Endothelial cell (in vitro differentiated cells): ENCODE data around the gene TMEM167B. TPM values are rescaled to one million over a fixed set of nuclear protein-coding genes. Genes with fewer than 3 reads are reported as not detected.

Experiments
- DNase-seq: peaks from one replicate; pipeline ENCODE4 v3.0.0; 2021; ENCODE audit warnings: low spot score
- H3K27ac Mint-ChIP-seq: one replicate; pipeline ENCODE4 v1.8.0; 2021; ENCODE audit warnings: mixed read lengths, inconsistent platforms; ENCODE audit not compliant: unreplicated experiment
- H3K27me3 Mint-ChIP-seq: one replicate; pipeline ENCODE4 v1.8.0; 2021; ENCODE audit warnings: mild to moderate bottlenecking, moderate library complexity, mixed read lengths, inconsistent platforms; ENCODE audit not compliant: unreplicated experiment
- H3K36me3 Mint-ChIP-seq: one replicate; pipeline ENCODE4 v1.8.0; 2021; ENCODE audit warnings: mild to moderate bottlenecking, low read depth, mixed read lengths, inconsistent platforms; ENCODE audit not compliant: unreplicated experiment
- H3K4me1 Mint-ChIP-seq: one replicate; pipeline ENCODE4 v1.8.0; 2021; ENCODE audit warnings: mild to moderate bottlenecking, mixed read lengths, inconsistent platforms; ENCODE audit not compliant: unreplicated experiment
- H3K4me3 Mint-ChIP-seq: one replicate; pipeline ENCODE4 v1.8.0; 2021; ENCODE audit warnings: mild to moderate bottlenecking, mixed read lengths, inconsistent platforms; ENCODE audit not compliant: unreplicated experiment
- H3K9me3 Mint-ChIP-seq: one replicate; pipeline ENCODE4 v1.8.0; 2021; ENCODE audit warnings: mixed read lengths, inconsistent platforms; ENCODE audit not compliant: unreplicated experiment
- total RNA-seq: library from RNA; stranded (reverse); fragmentation: NEBNext Ultra II Directional; extraction: Animal tissue kit (Norgen Biotek cat#: 25700); gene quantifications from one replicate; pipeline ENCODE4 v1.2.1, GENCODE V29; 2021; ENCODE audit not compliant: unreplicated experiment
- TF ChIP-seq, protein P1 (sequence below): fragments of 200-600 bp; sonication (generic); IDR thresholded peaks from one replicate; pipeline ENCODE4 v1.5.0; 2021; ENCODE audit warnings: antibody characterized with exemption; ENCODE audit not compliant: unreplicated experiment

TMEM167B gene
- total RNA-seq, 1 donor from 2014 or later, result 22.3 TPM

DNA sequence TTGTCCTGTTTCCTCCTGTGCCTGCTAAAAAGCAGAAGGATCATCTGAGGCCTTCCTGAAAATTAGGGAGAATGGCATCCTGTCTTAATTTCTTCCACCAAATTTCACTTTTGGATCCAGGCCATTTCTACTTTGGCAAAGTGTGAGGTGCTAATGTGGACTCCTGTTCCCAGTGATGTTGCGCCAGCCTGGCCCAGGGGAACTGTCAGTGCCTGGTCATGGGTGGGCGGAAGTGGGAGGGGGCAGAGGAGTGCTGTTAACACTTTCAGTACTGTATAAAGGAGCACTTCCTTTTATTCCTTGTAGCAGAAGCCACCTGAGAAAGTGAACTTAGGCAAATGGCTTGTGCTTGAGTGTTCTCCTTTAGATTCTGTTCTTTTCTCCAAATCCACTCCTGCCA, 43.3 kb downstream of the TMEM167B start:
- H3K27me3 Mint-ChIP-seq, result peaks cover 2% of the 10 kb centered on the region
- TF ChIP-seq, protein P1, sequence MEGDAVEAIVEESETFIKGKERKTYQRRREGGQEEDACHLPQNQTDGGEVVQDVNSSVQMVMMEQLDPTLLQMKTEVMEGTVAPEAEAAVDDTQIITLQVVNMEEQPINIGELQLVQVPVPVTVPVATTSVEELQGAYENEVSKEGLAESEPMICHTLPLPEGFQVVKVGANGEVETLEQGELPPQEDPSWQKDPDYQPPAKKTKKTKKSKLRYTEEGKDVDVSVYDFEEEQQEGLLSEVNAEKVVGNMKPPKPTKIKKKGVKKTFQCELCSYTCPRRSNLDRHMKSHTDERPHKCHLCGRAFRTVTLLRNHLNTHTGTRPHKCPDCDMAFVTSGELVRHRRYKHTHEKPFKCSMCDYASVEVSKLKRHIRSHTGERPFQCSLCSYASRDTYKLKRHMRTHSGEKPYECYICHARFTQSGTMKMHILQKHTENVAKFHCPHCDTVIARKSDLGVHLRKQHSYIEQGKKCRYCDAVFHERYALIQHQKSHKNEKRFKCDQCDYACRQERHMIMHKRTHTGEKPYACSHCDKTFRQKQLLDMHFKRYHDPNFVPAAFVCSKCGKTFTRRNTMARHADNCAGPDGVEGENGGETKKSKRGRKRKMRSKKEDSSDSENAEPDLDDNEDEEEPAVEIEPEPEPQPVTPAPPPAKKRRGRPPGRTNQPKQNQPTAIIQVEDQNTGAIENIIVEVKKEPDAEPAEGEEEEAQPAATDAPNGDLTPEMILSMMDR, result no peak
- H3K36me3 Mint-ChIP-seq, result no peaks in the 10 kb centered on the region
- no peak overlapping the region for H3K27ac Mint-ChIP-seq
- H3K9me3 Mint-ChIP-seq, result no peaks in the 10 kb centered on the region
- no peak for DNase-seq
- peaks cover 4% of the 10 kb centered on the region for H3K4me1 Mint-ChIP-seq
- no peak overlapping the region for H3K4me3 Mint-ChIP-seq

DNA sequence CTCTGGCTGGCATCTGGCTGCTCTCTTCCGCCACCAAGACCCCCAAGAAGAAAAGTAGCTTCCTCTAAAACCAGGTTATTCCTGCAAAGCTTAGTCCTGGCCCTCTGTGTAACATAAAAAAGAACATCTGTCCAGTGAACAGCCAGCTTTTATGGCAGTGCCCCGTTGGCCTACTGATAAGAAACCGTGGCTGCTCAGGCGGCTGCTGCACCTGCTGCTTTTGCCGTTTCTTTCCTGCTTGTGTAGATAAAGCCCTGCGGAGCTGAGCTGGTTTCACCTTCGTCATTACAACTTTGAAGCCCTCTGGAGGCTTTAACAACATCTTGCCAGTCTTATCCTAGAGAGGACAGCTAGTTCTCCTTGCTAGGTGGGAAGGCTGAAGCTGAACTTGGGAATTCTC, 43.9 kb downstream of the TMEM167B start:
- Mint-ChIP-seq H3K9me3 (no peaks in the 10 kb centered on the region), H3K4me3 (no peak overlapping the region), H3K27ac (no peak overlapping the region), H3K36me3 (no peaks in the 10 kb centered on the region), H3K27me3 (peaks cover 2% of the 10 kb centered on the region), H3K4me1 (peaks cover 4% of the 10 kb centered on the region)
- TF ChIP-seq, protein P1, result no peak
- no peak for DNase-seq

DNA sequence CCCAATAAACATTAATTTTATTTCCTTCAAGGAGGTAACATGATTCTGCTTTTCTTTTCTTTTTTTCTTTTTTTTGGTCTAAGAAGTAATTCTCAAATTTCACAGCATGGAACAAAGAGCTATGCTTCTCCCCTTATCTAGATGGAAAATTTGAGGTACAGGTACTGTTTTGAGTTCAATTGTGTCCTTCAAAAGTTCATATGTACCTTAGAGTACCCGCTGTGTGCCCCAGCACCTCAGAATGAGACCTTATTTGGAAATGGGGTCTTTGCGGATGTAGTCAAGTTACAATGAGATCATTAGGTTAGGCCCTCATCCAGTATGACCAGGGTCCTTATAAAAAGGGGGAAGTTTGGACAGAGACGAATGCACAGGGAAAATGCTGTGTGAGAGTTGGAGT, 45.4 kb downstream of the TMEM167B start:
- Mint-ChIP-seq H3K4me1 (peaks cover 4% of the 10 kb centered on the region), H3K36me3 (no peaks in the 10 kb centered on the region), H3K4me3 (no peak overlapping the region), H3K27me3 (peaks cover 2% of the 10 kb centered on the region), H3K9me3 (no peaks in the 10 kb centered on the region), H3K27ac (no peak overlapping the region)
- no peak for DNase-seq
- TF ChIP-seq, protein P1, result no peak

DNA sequence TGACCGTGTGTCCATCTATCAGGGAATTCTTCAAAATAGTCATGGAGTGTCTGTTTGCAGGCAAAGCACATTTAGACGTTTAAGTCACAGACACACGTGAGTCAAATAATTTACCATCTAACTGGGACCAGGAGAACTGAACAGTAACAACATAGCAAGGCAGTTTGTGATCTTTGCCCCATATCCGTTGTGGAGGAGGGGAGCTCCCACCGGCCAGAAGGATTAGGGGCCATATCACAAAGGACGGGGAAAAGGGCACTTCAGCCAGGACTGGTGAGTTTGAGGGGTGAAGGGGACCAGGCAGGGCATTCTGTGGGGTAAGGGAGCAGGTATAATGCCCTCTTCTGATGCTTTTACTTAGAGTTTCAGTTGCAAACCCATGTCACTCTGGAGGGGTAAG, 46.2 kb downstream of the TMEM167B start:
- DNase-seq, result no peak
- peaks cover 4% of the 10 kb centered on the region for H3K4me1 Mint-ChIP-seq
- H3K9me3 Mint-ChIP-seq, result no peaks in the 10 kb centered on the region
- TF ChIP-seq, protein P1, result no peak
- peaks cover 2% of the 10 kb centered on the region for H3K27me3 Mint-ChIP-seq
- H3K4me3 Mint-ChIP-seq, result no peak overlapping the region
- H3K36me3 Mint-ChIP-seq, result no peaks in the 10 kb centered on the region
- H3K27ac Mint-ChIP-seq, result no peak overlapping the region

DNA sequence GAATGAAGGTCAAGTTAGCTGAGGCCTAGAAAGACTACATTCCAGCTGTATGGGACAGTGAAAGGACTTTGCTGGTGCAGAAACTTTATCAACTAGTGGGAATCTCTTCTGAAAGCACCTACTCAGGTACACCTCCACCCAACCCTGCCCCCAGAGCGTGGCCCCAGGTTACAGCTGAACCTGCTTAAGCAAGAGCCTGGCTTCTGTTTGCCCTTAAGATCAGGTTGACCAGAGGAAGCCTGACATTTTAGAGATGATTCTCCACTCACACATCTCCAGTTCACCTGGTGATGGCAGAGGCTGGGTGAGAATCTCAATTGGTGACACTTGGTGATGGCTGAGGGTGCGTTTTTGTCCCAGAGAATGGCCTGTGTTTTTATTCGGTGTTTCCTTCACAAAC, 47.4 kb downstream of the TMEM167B start:
- Mint-ChIP-seq H3K27ac (no peak overlapping the region), H3K9me3 (no peaks in the 10 kb centered on the region), H3K27me3 (peaks cover 2% of the 10 kb centered on the region), H3K36me3 (no peaks in the 10 kb centered on the region), H3K4me1 (peaks cover 4% of the 10 kb centered on the region), H3K4me3 (no peak overlapping the region)
- DNase-seq, result no peak
- TF ChIP-seq, protein P1, result no peak
